HCT116 (cell line): ENCODE data around the gene NOP53.

ENCODE experiments used
- CEBPB ChIP-seq: IDR thresholded peaks from 2 replicates; pipeline ENCODE4 v1.6.1; 2012; ENCODE audit warnings: low read depth
- EGR1 ChIP-seq: IDR thresholded peaks from 2 replicates; pipeline ENCODE4 v1.6.1; 2012; ENCODE audit warnings: low read depth
- EZH2 ChIP-seq: fragments of 200-600 bp; sonication (generic); IDR thresholded peaks from 2 replicates; pipeline ENCODE4 v1.6.1; 2017; ENCODE audit warnings: antibody characterized with exemption, mixed run types
- JUND ChIP-seq: IDR thresholded peaks from 2 replicates; pipeline ENCODE4 v1.6.1; 2012
- POLR2A ChIP-seq: IDR thresholded peaks from 2 replicates; pipeline ENCODE4 v1.7.0; 2011; ENCODE audit warnings: borderline replicate concordance; ENCODE audit not compliant: insufficient read depth, insufficient read length; ENCODE audit errors: extremely low read depth
- POLR2AphosphoS5 ChIP-seq: IDR thresholded peaks from 2 replicates; pipeline ENCODE4 v1.6.1; 2011; ENCODE audit warnings: mild to moderate bottlenecking, low read depth, low read length, moderate library complexity
- RAD21 ChIP-seq: IDR thresholded peaks from 2 replicates; pipeline ENCODE4 v1.6.1; 2012; ENCODE audit warnings: low read depth, mild to moderate bottlenecking
- SP1 ChIP-seq: IDR thresholded peaks from 2 replicates; pipeline ENCODE4 v1.6.1; 2012; ENCODE audit warnings: low read depth
- SRF ChIP-seq: IDR thresholded peaks from 2 replicates; pipeline ENCODE4 v1.6.1; 2012; ENCODE audit warnings: low read depth
- TCF7L2 ChIP-seq: IDR thresholded peaks from 2 replicates; pipeline ENCODE4 v1.7.0; 2011; ENCODE audit warnings: borderline replicate concordance, inconsistent platforms; ENCODE audit not compliant: insufficient read depth, insufficient read length; ENCODE audit errors: extremely low read depth
- TF ChIP-seq, protein P1 (sequence below), 3 experiments: fragments of 200-600 bp in 1 of 3; sonication (generic) in 1 of 3; IDR thresholded peaks in 2 of 3; conservative IDR thresholded peaks in 1 of 3; 2 replicates each; pipeline ENCODE4 v1.5.1; 2012 to 2017; ENCODE audit warnings: low read depth in 2 of 3, low read length in 2 of 3, antibody characterized with exemption in 1 of 3, borderline replicate concordance in 1 of 3, control low read depth in 1 of 3, mild to moderate bottlenecking in 1 of 3, mixed read lengths in 1 of 3, mixed run types in 1 of 3, moderate library complexity in 1 of 3; ENCODE audit not compliant: insufficient read depth in 1 of 3
- TF ChIP-seq, protein P2 (sequence below): IDR thresholded peaks from 2 replicates; pipeline ENCODE4 v1.6.1; 2012
- TF ChIP-seq, protein P3 (sequence below): IDR thresholded peaks from 2 replicates; pipeline ENCODE4 v1.6.1; 2012
- TF ChIP-seq, protein P4 (sequence below): IDR thresholded peaks from 2 replicates; pipeline ENCODE4 v1.6.1; 2012; ENCODE audit warnings: low read depth

DNA sequence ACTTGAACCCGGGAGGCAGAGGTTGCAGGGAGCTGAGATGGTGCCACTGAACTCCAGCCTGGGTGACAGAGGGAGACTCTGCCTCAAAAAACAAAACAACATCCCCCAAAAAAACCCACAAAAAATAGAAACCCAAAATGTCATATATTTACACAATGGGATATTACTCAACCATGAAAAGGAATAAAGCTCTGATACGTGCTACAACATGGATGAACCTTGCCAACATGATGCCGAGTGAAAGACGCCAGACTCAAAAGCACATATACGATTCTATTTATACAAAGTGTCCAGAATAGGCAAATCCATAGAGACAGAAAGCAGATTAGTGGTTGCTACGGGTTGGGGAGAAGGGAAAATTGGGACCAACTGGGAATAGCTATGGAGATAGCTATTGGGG lies 61.1 kb downstream of the NOP53 start:
- TF ChIP-seq CEBPB (no peak), SRF (no peak), POLR2A (no peak), POLR2AphosphoS5 (no peak), JUND (no peak), TCF7L2 (no peak), EGR1 (no peak), RAD21 (no peak), SP1 (no peak), EZH2 (no peak)
- TF ChIP-seq, protein P1, sequence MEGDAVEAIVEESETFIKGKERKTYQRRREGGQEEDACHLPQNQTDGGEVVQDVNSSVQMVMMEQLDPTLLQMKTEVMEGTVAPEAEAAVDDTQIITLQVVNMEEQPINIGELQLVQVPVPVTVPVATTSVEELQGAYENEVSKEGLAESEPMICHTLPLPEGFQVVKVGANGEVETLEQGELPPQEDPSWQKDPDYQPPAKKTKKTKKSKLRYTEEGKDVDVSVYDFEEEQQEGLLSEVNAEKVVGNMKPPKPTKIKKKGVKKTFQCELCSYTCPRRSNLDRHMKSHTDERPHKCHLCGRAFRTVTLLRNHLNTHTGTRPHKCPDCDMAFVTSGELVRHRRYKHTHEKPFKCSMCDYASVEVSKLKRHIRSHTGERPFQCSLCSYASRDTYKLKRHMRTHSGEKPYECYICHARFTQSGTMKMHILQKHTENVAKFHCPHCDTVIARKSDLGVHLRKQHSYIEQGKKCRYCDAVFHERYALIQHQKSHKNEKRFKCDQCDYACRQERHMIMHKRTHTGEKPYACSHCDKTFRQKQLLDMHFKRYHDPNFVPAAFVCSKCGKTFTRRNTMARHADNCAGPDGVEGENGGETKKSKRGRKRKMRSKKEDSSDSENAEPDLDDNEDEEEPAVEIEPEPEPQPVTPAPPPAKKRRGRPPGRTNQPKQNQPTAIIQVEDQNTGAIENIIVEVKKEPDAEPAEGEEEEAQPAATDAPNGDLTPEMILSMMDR (IDR thresholded peaks at IDR 0.05 in 2 of 3, conservative IDR thresholded peaks at IDR 0.05 in 1 of 3; ENCODE audit: borderline replicate concordance in 1 of 3, insufficient read depth in 1 of 3, low read depth in 2 of 3, low read length in 2 of 3) = no peak
- TF ChIP-seq, protein P2, sequence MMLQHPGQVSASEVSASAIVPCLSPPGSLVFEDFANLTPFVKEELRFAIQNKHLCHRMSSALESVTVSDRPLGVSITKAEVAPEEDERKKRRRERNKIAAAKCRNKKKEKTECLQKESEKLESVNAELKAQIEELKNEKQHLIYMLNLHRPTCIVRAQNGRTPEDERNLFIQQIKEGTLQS = no peak
- TF ChIP-seq, protein P3, sequence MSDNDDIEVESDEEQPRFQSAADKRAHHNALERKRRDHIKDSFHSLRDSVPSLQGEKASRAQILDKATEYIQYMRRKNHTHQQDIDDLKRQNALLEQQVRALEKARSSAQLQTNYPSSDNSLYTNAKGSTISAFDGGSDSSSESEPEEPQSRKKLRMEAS = no peak
- TF ChIP-seq, protein P4, sequence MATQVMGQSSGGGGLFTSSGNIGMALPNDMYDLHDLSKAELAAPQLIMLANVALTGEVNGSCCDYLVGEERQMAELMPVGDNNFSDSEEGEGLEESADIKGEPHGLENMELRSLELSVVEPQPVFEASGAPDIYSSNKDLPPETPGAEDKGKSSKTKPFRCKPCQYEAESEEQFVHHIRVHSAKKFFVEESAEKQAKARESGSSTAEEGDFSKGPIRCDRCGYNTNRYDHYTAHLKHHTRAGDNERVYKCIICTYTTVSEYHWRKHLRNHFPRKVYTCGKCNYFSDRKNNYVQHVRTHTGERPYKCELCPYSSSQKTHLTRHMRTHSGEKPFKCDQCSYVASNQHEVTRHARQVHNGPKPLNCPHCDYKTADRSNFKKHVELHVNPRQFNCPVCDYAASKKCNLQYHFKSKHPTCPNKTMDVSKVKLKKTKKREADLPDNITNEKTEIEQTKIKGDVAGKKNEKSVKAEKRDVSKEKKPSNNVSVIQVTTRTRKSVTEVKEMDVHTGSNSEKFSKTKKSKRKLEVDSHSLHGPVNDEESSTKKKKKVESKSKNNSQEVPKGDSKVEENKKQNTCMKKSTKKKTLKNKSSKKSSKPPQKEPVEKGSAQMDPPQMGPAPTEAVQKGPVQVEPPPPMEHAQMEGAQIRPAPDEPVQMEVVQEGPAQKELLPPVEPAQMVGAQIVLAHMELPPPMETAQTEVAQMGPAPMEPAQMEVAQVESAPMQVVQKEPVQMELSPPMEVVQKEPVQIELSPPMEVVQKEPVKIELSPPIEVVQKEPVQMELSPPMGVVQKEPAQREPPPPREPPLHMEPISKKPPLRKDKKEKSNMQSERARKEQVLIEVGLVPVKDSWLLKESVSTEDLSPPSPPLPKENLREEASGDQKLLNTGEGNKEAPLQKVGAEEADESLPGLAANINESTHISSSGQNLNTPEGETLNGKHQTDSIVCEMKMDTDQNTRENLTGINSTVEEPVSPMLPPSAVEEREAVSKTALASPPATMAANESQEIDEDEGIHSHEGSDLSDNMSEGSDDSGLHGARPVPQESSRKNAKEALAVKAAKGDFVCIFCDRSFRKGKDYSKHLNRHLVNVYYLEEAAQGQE = no peak
